Endothelial cell of umbilical vein (primary cell): ENCODE measurements around the gene MB.

Experiments
- EZH2 ChIP-seq: IDR thresholded peaks from 2 replicates; pipeline ENCODE4 v1.6.1; 2012; ENCODE audit warnings: borderline replicate concordance, low read depth, mild to moderate bottlenecking, moderate library complexity, low read length, inconsistent platforms; ENCODE audit not compliant: severe bottlenecking
- GATA2 ChIP-seq: IDR thresholded peaks from 2 replicates; pipeline ENCODE4 v1.7.0; 2011; ENCODE audit warnings: low read depth, mild to moderate bottlenecking, moderate library complexity, mixed read lengths, low read length; ENCODE audit not compliant: insufficient read length, insufficient read depth
- JUN ChIP-seq: IDR thresholded peaks from 2 replicates; pipeline ENCODE4 v1.6.1; 2011; ENCODE audit warnings: borderline replicate concordance, low read depth; ENCODE audit not compliant: insufficient read length, insufficient read depth
- POLR2A ChIP-seq: IDR thresholded peaks from 2 replicates; pipeline ENCODE4 v1.6.1; 2012; ENCODE audit warnings: low read depth, mild to moderate bottlenecking, control low read depth, low read length
- POLR2AphosphoS5 ChIP-seq: IDR thresholded peaks from 2 replicates; pipeline ENCODE4 v1.6.1; 2012; ENCODE audit warnings: low read depth, mild to moderate bottlenecking, control low read depth, low read length, moderate library complexity; ENCODE audit not compliant: insufficient read depth
- TF ChIP-seq, protein P1 (sequence below), 2 donors: IDR thresholded peaks; 1 replicate in 1 of 2; 2 replicates in 1 of 2; pipeline ENCODE4 v1.5.1; 2011; ENCODE audit warnings: low read length in 2 of 2, mild to moderate bottlenecking in 2 of 2, moderate library complexity in 2 of 2, control low read depth in 1 of 2, inconsistent platforms in 1 of 2, low read depth in 1 of 2; ENCODE audit not compliant: insufficient read depth in 1 of 2; ENCODE audit errors: extremely low read depth in 1 of 2
- TF ChIP-seq, protein P2 (sequence below): IDR thresholded peaks from 2 replicates; pipeline ENCODE4 v1.6.1; 2011; ENCODE audit not compliant: insufficient read depth, insufficient read length

DNA sequence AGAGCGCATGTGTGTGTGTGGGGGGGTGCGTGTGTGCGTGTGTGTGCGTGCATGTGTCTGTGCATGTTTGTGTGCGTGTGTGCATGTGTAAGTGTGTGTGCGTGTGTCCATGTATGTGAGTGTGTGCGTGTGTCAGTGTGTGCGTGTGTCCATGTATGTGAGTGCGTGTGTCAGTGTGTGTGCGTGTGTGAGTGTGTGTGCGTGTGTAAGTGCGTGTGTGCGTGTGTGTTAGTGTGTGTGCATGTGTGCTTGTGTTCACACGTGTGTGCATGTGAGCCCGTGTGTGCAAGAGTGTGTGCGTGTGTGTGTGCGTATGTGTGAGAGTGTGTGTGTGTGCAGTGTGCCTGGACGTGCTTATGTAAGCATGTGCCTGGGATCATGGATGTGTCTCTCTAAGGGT, 16.4 kb upstream of the MB start:
- TF ChIP-seq, protein P1, sequence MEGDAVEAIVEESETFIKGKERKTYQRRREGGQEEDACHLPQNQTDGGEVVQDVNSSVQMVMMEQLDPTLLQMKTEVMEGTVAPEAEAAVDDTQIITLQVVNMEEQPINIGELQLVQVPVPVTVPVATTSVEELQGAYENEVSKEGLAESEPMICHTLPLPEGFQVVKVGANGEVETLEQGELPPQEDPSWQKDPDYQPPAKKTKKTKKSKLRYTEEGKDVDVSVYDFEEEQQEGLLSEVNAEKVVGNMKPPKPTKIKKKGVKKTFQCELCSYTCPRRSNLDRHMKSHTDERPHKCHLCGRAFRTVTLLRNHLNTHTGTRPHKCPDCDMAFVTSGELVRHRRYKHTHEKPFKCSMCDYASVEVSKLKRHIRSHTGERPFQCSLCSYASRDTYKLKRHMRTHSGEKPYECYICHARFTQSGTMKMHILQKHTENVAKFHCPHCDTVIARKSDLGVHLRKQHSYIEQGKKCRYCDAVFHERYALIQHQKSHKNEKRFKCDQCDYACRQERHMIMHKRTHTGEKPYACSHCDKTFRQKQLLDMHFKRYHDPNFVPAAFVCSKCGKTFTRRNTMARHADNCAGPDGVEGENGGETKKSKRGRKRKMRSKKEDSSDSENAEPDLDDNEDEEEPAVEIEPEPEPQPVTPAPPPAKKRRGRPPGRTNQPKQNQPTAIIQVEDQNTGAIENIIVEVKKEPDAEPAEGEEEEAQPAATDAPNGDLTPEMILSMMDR (IDR thresholded peaks at IDR 0.05; ENCODE audit: extremely low read depth in 1 of 2, insufficient read depth in 1 of 2, low read depth in 1 of 2, low read length in 2 of 2): no peak
- TF ChIP-seq POLR2A (no peak), JUN (no peak), POLR2AphosphoS5 (no peak), GATA2 (no peak), EZH2 (no peak)
- TF ChIP-seq, protein P2, sequence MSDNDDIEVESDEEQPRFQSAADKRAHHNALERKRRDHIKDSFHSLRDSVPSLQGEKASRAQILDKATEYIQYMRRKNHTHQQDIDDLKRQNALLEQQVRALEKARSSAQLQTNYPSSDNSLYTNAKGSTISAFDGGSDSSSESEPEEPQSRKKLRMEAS: no peak
